GM23248 (cell line): ENCODE results near the gene PODXL2. TPM values are rescaled to one million over a fixed set of nuclear protein-coding genes. Genes with fewer than 3 reads are reported as not detected.
"Not testable (repeated sequence)": the region's sequence is repeated elsewhere in the genome, so short reads cannot be mapped to it uniquely, and the experiment has no call there.

Experiments used
- DNase-seq: peaks from one replicate; pipeline ENCODE4 v3.0.0-alpha.2; 2015
- H2AFZ ChIP-seq: fragments of 200-600 bp; sonication (generic); 2 replicates; pipeline ENCODE4 v1.6.1; 2016; ENCODE audit warnings: antibody characterized with exemption
- H3F3A ChIP-seq: fragments of 200-600 bp; sonication (generic); 2 replicates; pipeline ENCODE4 v1.6.1; 2016; ENCODE audit warnings: mild to moderate bottlenecking, antibody characterized with exemption, mixed run types; ENCODE audit not compliant: insufficient read depth
- H3K27ac ChIP-seq: fragments of 200-600 bp; sonication (generic); 2 replicates; pipeline ENCODE4 v1.5.1; 2016; ENCODE audit warnings: mild to moderate bottlenecking
- H3K27me3 ChIP-seq: fragments of 200-600 bp; sonication (generic); replicated peaks from 2 replicates; pipeline ENCODE4 v1.6.1; 2016; ENCODE audit warnings: mild to moderate bottlenecking; ENCODE audit not compliant: insufficient read depth
- H3K36me3 ChIP-seq: fragments of 200-600 bp; sonication (generic); 2 replicates; pipeline ENCODE4 v1.6.1; 2016; ENCODE audit warnings: low read depth, mild to moderate bottlenecking
- H3K4me1 ChIP-seq: fragments of 200-600 bp; sonication (generic); 2 replicates; pipeline ENCODE4 v1.6.1; 2016; ENCODE audit warnings: mild to moderate bottlenecking; ENCODE audit not compliant: insufficient read depth
- H3K4me2 ChIP-seq: fragments of 200-600 bp; sonication (generic); one replicate; pipeline ENCODE4 v1.6.1; 2016; ENCODE audit warnings: mild to moderate bottlenecking; ENCODE audit not compliant: unreplicated experiment
- H3K4me3 ChIP-seq: fragments of 200-600 bp; sonication (generic); 2 replicates; pipeline ENCODE4 v1.5.1; 2016; ENCODE audit warnings: mild to moderate bottlenecking
- H3K79me2 ChIP-seq: fragments of 200-600 bp; sonication (generic); 2 replicates; pipeline ENCODE4 v1.6.1; 2016; ENCODE audit warnings: mild to moderate bottlenecking; ENCODE audit not compliant: insufficient read depth
- H3K9ac ChIP-seq: fragments of 200-600 bp; sonication (generic); 2 replicates; pipeline ENCODE4 v1.6.1; 2016; ENCODE audit warnings: mild to moderate bottlenecking
- H3K9me2 ChIP-seq: fragments of 200-600 bp; sonication (generic); 2 replicates; pipeline ENCODE4 v1.6.1; 2016; ENCODE audit warnings: mixed run types, mild to moderate bottlenecking, moderate library complexity; ENCODE audit not compliant: insufficient read depth
- H3K9me3 ChIP-seq: fragments of 200-600 bp; sonication (generic); one replicate; pipeline ENCODE4 v1.6.1; 2017; ENCODE audit warnings: low read depth
- H4K20me1 ChIP-seq: fragments of 200-600 bp; sonication (generic); 2 replicates; pipeline ENCODE4 v1.6.0; 2016; ENCODE audit not compliant: insufficient read depth
- EZH2 ChIP-seq: fragments of 200-600 bp; sonication (generic); IDR thresholded peaks from 2 replicates; pipeline ENCODE4 v1.6.1; 2018; ENCODE audit warnings: antibody characterized with exemption, mild to moderate bottlenecking; ENCODE audit not compliant: insufficient read depth, poor library complexity, severe bottlenecking
- EZH2phosphoT487 ChIP-seq: fragments of 200-600 bp; sonication (generic); IDR thresholded peaks from 2 replicates; pipeline ENCODE4 v1.6.1; 2018; ENCODE audit warnings: antibody characterized with exemption, moderate library complexity, mild to moderate bottlenecking, low read depth; ENCODE audit not compliant: insufficient read depth
- WGBS, 2 experiments: methylation state at CpG; one replicate each; pipeline ENCODE4 v1.1.6; 2015 to 2017; ENCODE audit warnings: low lambda C conversion rate in 2 of 2, low coverage in 1 of 2; ENCODE audit errors: missing lambda C conversion rate in 2 of 2; 5-methylcytosine and 5-hydroxymethylcytosine counted together
- in situ Hi-C: fragments of 300-500 bp; cut with MboI; formaldehyde crosslinking; loops from 2 replicates; pipeline ENCODE4 v1.15.0; 2020
- polyA plus RNA-seq: library from polyadenylated mRNA; unstranded; fragments of >200 nt; fragmentation: Nextera tagmentation; extraction: Ambion mirVana; gene quantifications from 2 replicates; pipeline ENCODE4 v1.2.1, GENCODE V29; 2016
- total RNA-seq: library from RNA; depleted of rRNA; stranded (reverse); fragments of >200 nt; shearing (Covaris generic); gene quantifications from 2 replicates; pipeline ENCODE4 v1.2.3, GENCODE V29; 2014

PODXL2 gene
- total and polyA plus RNA-seq, 2 experiments from 2014 or later, result 1.8 to 2.5 TPM

DNA sequence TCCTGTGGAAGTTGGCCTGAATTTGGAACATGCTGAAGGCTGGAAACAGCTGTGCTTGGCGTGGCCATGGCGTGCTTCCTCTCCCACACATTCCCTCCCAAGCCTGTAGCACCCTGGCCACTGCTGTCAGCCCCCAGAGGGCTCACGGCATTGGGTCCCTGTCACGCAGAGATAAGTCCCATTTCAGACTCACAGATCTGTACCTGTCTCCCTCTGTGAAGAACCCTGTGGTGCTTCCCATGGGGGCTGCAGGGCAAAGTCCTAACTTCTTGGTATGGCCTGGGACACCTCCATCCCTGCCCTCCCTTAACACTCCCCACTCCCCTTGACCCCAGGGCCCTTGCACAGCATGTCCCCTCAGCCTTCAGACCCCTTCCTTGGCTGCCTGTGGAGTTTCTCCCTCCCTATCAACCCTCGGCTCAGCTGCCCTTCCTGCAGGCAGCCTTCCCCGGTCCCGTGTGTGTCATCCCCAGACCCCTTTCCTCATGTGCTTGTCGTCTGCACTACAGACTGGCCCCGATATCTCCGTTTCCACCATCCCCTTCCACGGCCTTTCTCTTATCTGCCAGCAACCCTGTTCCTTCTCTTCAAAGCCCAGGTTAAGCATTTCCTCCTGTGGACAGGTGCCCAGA is 72.4 kb downstream of the PODXL2 start:
- Histone ChIP-seq H3K27ac (no peak overlapping the region), H3K4me1 (peaks cover 25% of the 10 kb centered on the region), H4K20me1 (no peaks in the 10 kb centered on the region), H3K9me3 (no peaks in the 10 kb centered on the region), H3K9me2 (no peaks in the 10 kb centered on the region), H3K27me3 (no peaks in the 10 kb centered on the region), H3K79me2 (no peaks in the 10 kb centered on the region; the same call in 1 of the 2 replicates), H3F3A (peaks cover 29% of the 10 kb centered on the region), H3K4me2 (no peak overlapping the region), H3K4me3 (no peak overlapping the region), H3K9ac (no peak overlapping the region), H3K36me3 (peaks cover 11% of the 10 kb centered on the region; the same call in 1 of the 2 replicates), H2AFZ (no peak overlapping the region)
- TF ChIP-seq EZH2, result no peak
- TF ChIP-seq EZH2phosphoT487, result no peak
- in situ Hi-C loops, result no loop called here
- 87% methylated on average over 10 to 11 of the region's 11 CpGs for WGBS, 2 experiments
- DNase-seq, result no peak

DNA sequence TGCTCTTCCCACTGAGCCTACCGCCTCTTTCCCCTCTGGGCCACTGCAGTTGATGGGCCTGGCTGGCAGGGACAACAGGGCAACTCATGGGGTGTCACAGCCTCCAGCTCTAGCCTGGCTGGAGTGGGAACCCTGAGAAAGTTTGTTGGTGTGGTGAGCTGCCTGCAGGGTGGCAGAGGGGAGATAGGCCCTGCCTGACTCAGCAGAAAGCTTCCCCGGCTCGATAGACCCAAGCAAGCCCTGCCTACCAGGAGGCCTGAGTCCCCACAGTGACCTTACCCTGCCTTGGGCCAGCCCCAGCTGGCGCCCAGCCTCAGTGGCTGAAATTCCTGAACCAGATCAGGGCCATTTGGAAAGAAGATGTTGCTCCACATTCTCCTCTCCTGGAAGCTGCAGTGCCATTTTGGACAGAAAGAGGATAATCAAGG is 73.2 kb downstream of the PODXL2 start:
- Histone ChIP-seq H2AFZ (no peak overlapping the region), H3F3A (peaks cover 22% of the 10 kb centered on the region), H3K4me1 (peaks cover 17% of the 10 kb centered on the region), H3K4me3 (no peak overlapping the region), H3K36me3 (peaks cover 11% of the 10 kb centered on the region; the same call in 1 of the 2 replicates), H3K9me2 (no peaks in the 10 kb centered on the region), H3K9me3 (no peaks in the 10 kb centered on the region), H3K9ac (no peak overlapping the region), H3K27ac (no peak overlapping the region), H4K20me1 (no peaks in the 10 kb centered on the region), H3K4me2 (no peak overlapping the region), H3K79me2 (no peaks in the 10 kb centered on the region; the same call in 1 of the 2 replicates), H3K27me3 (no peaks in the 10 kb centered on the region)
- in situ Hi-C loops, result no loop called here
- TF ChIP-seq EZH2phosphoT487 (no peak), EZH2 (no peak)
- peak; percentile 33 for DNase-seq
- 57 to 66% methylated on average over 4 of the region's 4 CpGs for WGBS, 2 experiments

DNA sequence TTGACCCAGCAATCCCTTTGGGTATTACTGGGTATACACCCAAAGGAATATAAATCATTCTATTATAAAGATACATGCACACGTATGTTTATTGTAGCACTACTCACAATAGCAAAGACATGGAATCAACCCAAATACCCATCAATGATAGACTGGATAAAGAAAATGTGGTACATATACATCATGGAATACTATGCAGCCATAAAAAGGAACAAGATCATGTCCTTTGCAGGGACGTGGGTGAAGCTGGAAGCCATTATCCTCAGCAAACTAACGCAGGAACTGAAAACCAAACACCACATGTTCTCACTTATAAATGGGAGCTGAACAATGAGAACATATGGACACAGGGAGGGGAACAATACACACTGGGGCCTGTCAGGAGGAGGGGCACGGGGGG is 75.9 kb downstream of the PODXL2 start:
- H2AFZ ChIP-seq, H3F3A ChIP-seq, H3K9me2 ChIP-seq, H3K4me1 ChIP-seq, DNase-seq, H3K79me2 ChIP-seq, H3K4me3 ChIP-seq, H3K27me3 ChIP-seq, H3K4me2 ChIP-seq, H4K20me1 ChIP-seq, H3K9me3 ChIP-seq, H3K9ac ChIP-seq, in situ Hi-C loops, H3K27ac ChIP-seq: not testable (repeated sequence)
- H3K36me3 ChIP-seq, result peaks cover 11% of the 10 kb centered on the region; the same call in 1 of the 2 replicates
- 65 to 67% methylated on average over 4 of the region's 4 CpGs for whole genome bisulfite sequencing, 2 experiments

- no peak overlapping the region for H3K4me2 ChIP-seq
- peaks cover 11% of the 10 kb centered on the region; the same call in 1 of the 2 replicates for H3K36me3 ChIP-seq
- H3K27ac ChIP-seq, result no peak overlapping the region
- no peaks in the 10 kb centered on the region for H3K9me3 ChIP-seq
- DNase-seq, result no peak
- H3K4me1 ChIP-seq, result no peaks in the 10 kb centered on the region
- TF ChIP-seq EZH2 (no peak), EZH2phosphoT487 (no peak)
- no peaks in the 10 kb centered on the region for H3F3A ChIP-seq
- no peaks in the 10 kb centered on the region for H3K27me3 ChIP-seq
- no peaks in the 10 kb centered on the region; the same call in 1 of the 2 replicates for H3K79me2 ChIP-seq
- in situ Hi-C loops, result no loop called here
- no peak overlapping the region for H3K4me3 ChIP-seq
- no peak overlapping the region for H2AFZ ChIP-seq
- no peak overlapping the region for H3K9ac ChIP-seq
- 64 to 66% methylated on average over 7 of the region's 7 CpGs for WGBS, 2 experiments
- no peaks in the 10 kb centered on the region for H3K9me2 ChIP-seq
- H4K20me1 ChIP-seq, result no peaks in the 10 kb centered on the region
Measured at GRCh38 chr3:127706312-127706711, 77.3 kb downstream of the PODXL2 start.
